CD14-positive monocyte (primary cell): ENCODE measurements around the gene NID1. TPM values are rescaled to one million over a fixed set of nuclear protein-coding genes. Genes with fewer than 3 reads are reported as not detected.

Experiments
- DNase-seq, 3 donors: peaks; one replicate each; pipeline ENCODE4 v3.0.0-alpha.2; 2011 to 2022
- H2AFZ ChIP-seq: 2 replicates; pipeline ENCODE4 v1.6.0; 2012; ENCODE audit warnings: mild to moderate bottlenecking, low read depth, low read length, inconsistent platforms; ENCODE audit not compliant: insufficient read depth, poor library complexity, severe bottlenecking
- H3K27ac ChIP-seq, 2 donors: 1 replicate in 1 of 2; 2 replicates in 1 of 2; pipeline ENCODE4 v1.5.1; 2012 to 2013; ENCODE audit warnings: low read length in 2 of 2, control low read depth in 1 of 2, inconsistent platforms in 1 of 2, low read depth in 1 of 2, mild to moderate bottlenecking in 1 of 2
- H3K27me3 ChIP-seq, 2 donors: one replicate each; pipeline versions ENCODE4 v1.6.0 to v1.6.1; 2011 to 2013; ENCODE audit warnings: low read length in 2 of 2; ENCODE audit not compliant: control insufficient read depth in 2 of 2, insufficient read depth in 2 of 2
- H3K36me3 ChIP-seq, 2 donors: replicated peaks in 1 of 2; 1 replicate in 1 of 2; 2 replicates in 1 of 2; pipeline versions ENCODE4 v1.5.1 to v1.6.1; 2012 to 2013; ENCODE audit warnings: low read length in 2 of 2, control low read depth in 1 of 2, inconsistent platforms in 1 of 2, mild to moderate bottlenecking in 1 of 2; ENCODE audit not compliant: insufficient read depth in 2 of 2, control insufficient read depth in 1 of 2
- H3K4me1 ChIP-seq, 2 donors: 1 replicate in 1 of 2; 2 replicates in 1 of 2; pipeline versions ENCODE4 v1.5.1 to v1.6.1; 2012 to 2013; ENCODE audit warnings: low read length in 2 of 2, control low read depth in 1 of 2, inconsistent platforms in 1 of 2, mild to moderate bottlenecking in 1 of 2, moderate library complexity in 1 of 2; ENCODE audit not compliant: insufficient read depth in 2 of 2, control insufficient read depth in 1 of 2
- H3K4me2 ChIP-seq: replicated peaks from 2 replicates; pipeline ENCODE3; 2012; ENCODE audit warnings: low read length, moderate library complexity, mild to moderate bottlenecking; ENCODE audit not compliant: poor library complexity, severe bottlenecking; ENCODE audit errors: extremely low read depth
- H3K4me3 ChIP-seq, 3 experiments: fragments of 200-600 bp in 1 of 3; sonication (generic) in 1 of 3; replicated peaks in 1 of 3; 1 replicate in 2 of 3; 2 replicates in 1 of 3; pipeline ENCODE4 v1.5.1; 2011 to 2013; ENCODE audit warnings: low read length in 3 of 3, mild to moderate bottlenecking in 3 of 3, control low read depth in 2 of 3, low read depth in 2 of 3, inconsistent platforms in 1 of 3, moderate library complexity in 1 of 3
- H3K79me2 ChIP-seq: 2 replicates; pipeline ENCODE4 v1.6.0; 2012; ENCODE audit warnings: mild to moderate bottlenecking, control low read depth, inconsistent platforms, low read length, moderate library complexity; ENCODE audit not compliant: insufficient read depth
- H3K9ac ChIP-seq: 2 replicates; pipeline ENCODE4 v1.6.0; 2017; ENCODE audit warnings: low read length, mild to moderate bottlenecking; ENCODE audit not compliant: insufficient read depth, poor library complexity, severe bottlenecking
- H3K9me3 ChIP-seq, 2 donors: replicated peaks in 1 of 2; 1 replicate in 1 of 2; 2 replicates in 1 of 2; pipeline versions ENCODE4 v1.5.1 to v1.6.1; 2012 to 2013; ENCODE audit warnings: low read length in 2 of 2, control low read depth in 1 of 2; ENCODE audit not compliant: control insufficient read depth in 1 of 2, insufficient read depth in 1 of 2
- H4K20me1 ChIP-seq: 2 replicates; pipeline ENCODE4 v1.6.0; 2012; ENCODE audit warnings: mild to moderate bottlenecking, low read length, control low read depth, moderate library complexity; ENCODE audit not compliant: insufficient read depth
- H3K27ac Mint-ChIP-seq, 7 donors: one replicate each; pipeline ENCODE4 v1.8.0; 2020; ENCODE audit warnings: mild to moderate bottlenecking in 7 of 7, mixed read lengths in 7 of 7, moderate library complexity in 6 of 7, inconsistent platforms in 2 of 7
- H3K27me3 Mint-ChIP-seq, 3 donors: one replicate each; pipeline ENCODE4 v1.8.0; 2021 to 2022; ENCODE audit warnings: low read depth in 3 of 3, mild to moderate bottlenecking in 3 of 3, mixed read lengths in 3 of 3, moderate library complexity in 3 of 3, inconsistent platforms in 1 of 3
- H3K36me3 Mint-ChIP-seq, 2 donors: one replicate each; pipeline ENCODE4 v1.8.0; 2020; ENCODE audit warnings: mixed read lengths in 2 of 2, inconsistent platforms in 1 of 2, mild to moderate bottlenecking in 1 of 2
- H3K4me1 Mint-ChIP-seq: one replicate; pipeline ENCODE4 v1.8.0; 2020; ENCODE audit warnings: mild to moderate bottlenecking, mixed read lengths
- H3K4me3 Mint-ChIP-seq, 2 donors: one replicate each; pipeline ENCODE4 v1.8.0; 2020; ENCODE audit warnings: mild to moderate bottlenecking in 2 of 2, mixed read lengths in 2 of 2, moderate library complexity in 1 of 2
- H3K9me3 Mint-ChIP-seq, 7 donors: one replicate each; pipeline ENCODE4 v1.8.0; 2020 to 2022; ENCODE audit warnings: mixed read lengths in 7 of 7, mild to moderate bottlenecking in 6 of 7, moderate library complexity in 6 of 7, inconsistent platforms in 2 of 7
- WGBS: methylation state at CpG from one replicate; pipeline ENCODE4 v1.1.5; 2013; ENCODE audit warnings: missing lambda C conversion rate; ENCODE audit not compliant: insufficient coverage; 5-methylcytosine and 5-hydroxymethylcytosine counted together
- intact Hi-C, 2 donors: fragments of 100-400 bp; cut with micrococcal nuclease; formaldehyde crosslinking; loops; one replicate each; pipeline versions ENCODE4 v1.15.0 to v1.15.1; 2023
- polyA plus RNA-seq, 3 donors: library from polyadenylated mRNA; depleted of rRNA in 1 of 3; unstranded in 2 of 3; stranded (reverse) in 1 of 3; fragments of 300-500 nt in 2 of 3; fragments of >200 nt in 1 of 3; fragmentation: Illumina TruSeq in 2 of 3; gene quantifications; 1 replicate in 2 of 3; 2 replicates in 1 of 3; pipeline ENCODE4 v1.2.3, GENCODE V29; 2012 to 2021
- TF ChIP-seq, protein P1 (sequence below): fragments of 200-600 bp; IDR thresholded peaks from one replicate; pipeline ENCODE4 v1.8.0; 2022; ENCODE audit warnings: antibody characterized with exemption, mild to moderate bottlenecking

The NID1 gene
- polyA plus RNA-seq, 3 donors: 6.8 to 19.7 (median 14.4) TPM

- Histone ChIP-seq H3K27me3 (no peaks in the 10 kb centered on the region), H3K79me2 (no peaks in the 10 kb centered on the region), H2AFZ (no peak overlapping the region), H3K9ac (no peak overlapping the region), H3K36me3 (no peaks in the 10 kb centered on the region), H3K9me3 (no peaks in the 10 kb centered on the region), H3K4me3 (no peak overlapping the region), H4K20me1 (no peaks in the 10 kb centered on the region), H3K27ac (no peak overlapping the region), H3K4me1 (no peaks in the 10 kb centered on the region), H3K4me2 (no peak overlapping the region)
- 100% methylated on average over 1 of the region's 6 CpGs for WGBS
- TF ChIP-seq, protein P1, sequence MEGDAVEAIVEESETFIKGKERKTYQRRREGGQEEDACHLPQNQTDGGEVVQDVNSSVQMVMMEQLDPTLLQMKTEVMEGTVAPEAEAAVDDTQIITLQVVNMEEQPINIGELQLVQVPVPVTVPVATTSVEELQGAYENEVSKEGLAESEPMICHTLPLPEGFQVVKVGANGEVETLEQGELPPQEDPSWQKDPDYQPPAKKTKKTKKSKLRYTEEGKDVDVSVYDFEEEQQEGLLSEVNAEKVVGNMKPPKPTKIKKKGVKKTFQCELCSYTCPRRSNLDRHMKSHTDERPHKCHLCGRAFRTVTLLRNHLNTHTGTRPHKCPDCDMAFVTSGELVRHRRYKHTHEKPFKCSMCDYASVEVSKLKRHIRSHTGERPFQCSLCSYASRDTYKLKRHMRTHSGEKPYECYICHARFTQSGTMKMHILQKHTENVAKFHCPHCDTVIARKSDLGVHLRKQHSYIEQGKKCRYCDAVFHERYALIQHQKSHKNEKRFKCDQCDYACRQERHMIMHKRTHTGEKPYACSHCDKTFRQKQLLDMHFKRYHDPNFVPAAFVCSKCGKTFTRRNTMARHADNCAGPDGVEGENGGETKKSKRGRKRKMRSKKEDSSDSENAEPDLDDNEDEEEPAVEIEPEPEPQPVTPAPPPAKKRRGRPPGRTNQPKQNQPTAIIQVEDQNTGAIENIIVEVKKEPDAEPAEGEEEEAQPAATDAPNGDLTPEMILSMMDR: no peak
- H3K4me3 Mint-ChIP-seq: no peak overlapping the region
- H3K27me3 Mint-ChIP-seq: peaks cover 0 to 9% (median 3%) of the 10 kb centered on the region in 3 donors
- DNase-seq: no peak
- peaks cover 2% of the 10 kb centered on the region for H3K4me1 Mint-ChIP-seq
- intact Hi-C loops: no loop called here
- no peaks in the 10 kb centered on the region for H3K9me3 Mint-ChIP-seq
- H3K27ac Mint-ChIP-seq: no peak overlapping the region
- no peaks in the 10 kb centered on the region for H3K36me3 Mint-ChIP-seq
Measured at GRCh38 chr1:236112332-236112627, 47.4 kb upstream of the NID1 start.

GRCh38 chr1:236111527-236112331 is 46.8 kb upstream of the NID1 start:
- no peak overlapping the region for H3K4me3 ChIP-seq
- H3K4me2 ChIP-seq: no peak overlapping the region
- no peaks in the 10 kb centered on the region for H4K20me1 ChIP-seq
- no peak overlapping the region for H3K9ac ChIP-seq
- no peak for DNase-seq
- peaks cover 0 to 9% (median 2%) of the 10 kb centered on the region in 3 donors for H3K27me3 Mint-ChIP-seq
- H3K27ac ChIP-seq: no peak overlapping the region
- 93% methylated on average over 17 of the region's 17 CpGs for WGBS
- TF ChIP-seq, protein P1: no peak
- H3K9me3 ChIP-seq: no peaks in the 10 kb centered on the region
- H3K27me3 ChIP-seq: no peaks in the 10 kb centered on the region
- peaks cover 2% of the 10 kb centered on the region for H3K4me1 Mint-ChIP-seq
- peak overlapping the region in 1 of 7 donors; percentile 5 for H3K27ac Mint-ChIP-seq
- no peaks in the 10 kb centered on the region for H3K36me3 ChIP-seq
- no peaks in the 10 kb centered on the region for H3K79me2 ChIP-seq
- H3K4me3 Mint-ChIP-seq: no peak overlapping the region
- no peaks in the 10 kb centered on the region for H3K4me1 ChIP-seq
- H3K36me3 Mint-ChIP-seq: no peaks in the 10 kb centered on the region
- intact Hi-C loops: no loop called here
- no peak overlapping the region for H2AFZ ChIP-seq
- H3K9me3 Mint-ChIP-seq: no peaks in the 10 kb centered on the region
